Progenitor cell of endocrine pancreas (in vitro differentiated cells): ENCODE data around the gene PRKCSH. TPM values are rescaled to one million over a fixed set of nuclear protein-coding genes. Genes with fewer than 3 reads are reported as not detected.

Experiments used
- DNase-seq: peaks from one replicate; pipeline ENCODE4 v3.0.0; 2021; ENCODE audit warnings: low spot score; ENCODE audit not compliant: unreplicated experiment
- H3K27ac Mint-ChIP-seq: 2 replicates; pipeline ENCODE4 v1.8.0; 2021; ENCODE audit warnings: mild to moderate bottlenecking, moderate library complexity, mixed read lengths
- H3K27me3 Mint-ChIP-seq: 2 replicates; pipeline ENCODE4 v1.8.0; 2021; ENCODE audit warnings: mixed read lengths
- H3K36me3 Mint-ChIP-seq: 2 replicates; pipeline ENCODE4 v1.8.0; 2022; ENCODE audit warnings: mixed read lengths; ENCODE audit not compliant: insufficient read depth
- H3K4me1 Mint-ChIP-seq: 2 replicates; pipeline ENCODE4 v1.8.0; 2021; ENCODE audit warnings: low read depth, mixed read lengths
- H3K4me3 Mint-ChIP-seq: 2 replicates; pipeline ENCODE4 v1.8.0; 2021; ENCODE audit warnings: low read depth, mild to moderate bottlenecking, moderate library complexity, mixed read lengths
- H3K9me3 Mint-ChIP-seq: 2 replicates; pipeline ENCODE4 v1.8.0; 2021; ENCODE audit warnings: low read depth, mixed read lengths
- microRNA-seq: library from miRNA; unstranded; fragments of <30 nt; microRNA quantifications from one replicate; pipeline ENCODE4 v1.1.0, GENCODE V29; 2020; ENCODE audit warnings: borderline number of aligned reads; ENCODE audit not compliant: unreplicated experiment
- total RNA-seq: library from RNA; stranded (reverse); gene quantifications from 2 replicates; pipeline ENCODE4 v1.2.1, GENCODE V29; 2021
- TF ChIP-seq, protein P1 (sequence below): fragments of 200-600 bp; sonication (generic); IDR thresholded peaks from one replicate; pipeline ENCODE4 v1.5.0; 2021; ENCODE audit warnings: antibody characterized with exemption, mild to moderate bottlenecking; ENCODE audit not compliant: unreplicated experiment

PRKCSH gene
- total RNA-seq, 1 donor from 2014 or later, result 437 TPM

GRCh38 chr19:11496391-11497163, 61.1 kb downstream of the PRKCSH start:
- TF ChIP-seq, protein P1, sequence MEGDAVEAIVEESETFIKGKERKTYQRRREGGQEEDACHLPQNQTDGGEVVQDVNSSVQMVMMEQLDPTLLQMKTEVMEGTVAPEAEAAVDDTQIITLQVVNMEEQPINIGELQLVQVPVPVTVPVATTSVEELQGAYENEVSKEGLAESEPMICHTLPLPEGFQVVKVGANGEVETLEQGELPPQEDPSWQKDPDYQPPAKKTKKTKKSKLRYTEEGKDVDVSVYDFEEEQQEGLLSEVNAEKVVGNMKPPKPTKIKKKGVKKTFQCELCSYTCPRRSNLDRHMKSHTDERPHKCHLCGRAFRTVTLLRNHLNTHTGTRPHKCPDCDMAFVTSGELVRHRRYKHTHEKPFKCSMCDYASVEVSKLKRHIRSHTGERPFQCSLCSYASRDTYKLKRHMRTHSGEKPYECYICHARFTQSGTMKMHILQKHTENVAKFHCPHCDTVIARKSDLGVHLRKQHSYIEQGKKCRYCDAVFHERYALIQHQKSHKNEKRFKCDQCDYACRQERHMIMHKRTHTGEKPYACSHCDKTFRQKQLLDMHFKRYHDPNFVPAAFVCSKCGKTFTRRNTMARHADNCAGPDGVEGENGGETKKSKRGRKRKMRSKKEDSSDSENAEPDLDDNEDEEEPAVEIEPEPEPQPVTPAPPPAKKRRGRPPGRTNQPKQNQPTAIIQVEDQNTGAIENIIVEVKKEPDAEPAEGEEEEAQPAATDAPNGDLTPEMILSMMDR, result peak; percentile 73
- Mint-ChIP-seq H3K36me3 (peaks cover 1% of the 10 kb centered on the region), H3K27me3 (no peaks in the 10 kb centered on the region), H3K9me3 (no peaks in the 10 kb centered on the region), H3K4me3 (no peak overlapping the region), H3K4me1 (no peaks in the 10 kb centered on the region), H3K27ac (no peak overlapping the region)
- peak; percentile 51 for DNase-seq

DNA sequence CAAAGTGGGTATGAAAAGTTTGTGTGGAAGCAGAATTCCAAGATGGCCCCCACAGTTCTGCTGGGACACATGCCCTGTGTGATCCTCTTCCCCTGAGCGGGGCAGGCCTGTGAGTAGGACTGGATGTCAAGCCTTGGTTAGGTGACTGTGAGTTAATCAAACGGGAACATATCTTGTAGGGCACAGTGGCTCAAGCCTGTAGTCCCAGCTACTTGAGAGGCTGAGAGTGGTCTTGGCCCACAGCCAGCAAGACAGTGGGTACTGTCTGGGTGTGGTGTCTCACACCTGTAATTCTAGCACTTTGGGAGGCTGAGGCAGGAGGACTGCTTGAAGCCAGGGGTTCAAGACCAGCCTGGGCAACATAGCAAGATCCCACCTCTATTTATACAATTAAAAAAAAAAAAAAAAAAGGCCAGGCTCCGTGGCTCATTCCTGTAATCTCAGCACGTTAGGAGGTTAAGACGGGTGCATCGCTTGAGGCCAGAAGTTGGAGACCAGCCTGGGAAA, 63.8 kb downstream of the PRKCSH start:
- no peak overlapping the region for H3K4me3 Mint-ChIP-seq
- H3K36me3 Mint-ChIP-seq, result peaks cover 1% of the 10 kb centered on the region
- H3K27me3 Mint-ChIP-seq, result no peaks in the 10 kb centered on the region
- no peak for DNase-seq
- H3K4me1 Mint-ChIP-seq, result peaks cover under 1% of the 10 kb centered on the region
- TF ChIP-seq, protein P1, result no peak
- no peak overlapping the region for H3K27ac Mint-ChIP-seq
- H3K9me3 Mint-ChIP-seq, result no peaks in the 10 kb centered on the region

- H3K4me1 Mint-ChIP-seq, result peaks cover 7% of the 10 kb centered on the region
- DNase-seq, result no peak
- TF ChIP-seq, protein P1, result no peak
- H3K27ac Mint-ChIP-seq, result peak overlapping the region; percentile 49
- H3K27me3 Mint-ChIP-seq, result no peaks in the 10 kb centered on the region
- no peak overlapping the region for H3K4me3 Mint-ChIP-seq
- no peaks in the 10 kb centered on the region for H3K9me3 Mint-ChIP-seq
- H3K36me3 Mint-ChIP-seq, result peaks cover 1% of the 10 kb centered on the region
Observed at GRCh38 chr19:11499890-11500420, 64.5 kb downstream of the PRKCSH start.

Small RNAs within 50 kb of the gene (microRNA-seq; reads per million reads assigned to microRNA genes)
- 3.0 reads per million for gene MIR7974

Other genes with a start within 250 kb of the PRKCSH start
- gene KANK2, start 238.1 kb upstream of the PRKCSH start, total RNA-seq, result 27.6 and 29.1 TPM in 2 replicates
- gene ANGPTL8, start 196.0 kb upstream of the PRKCSH start, total RNA-seq, result not detected in 2 replicates
- 88.0 and 89.1 TPM in 2 replicates for gene DOCK6, start 173.1 kb upstream of the PRKCSH start, total RNA-seq
- gene TSPAN16, start 139.5 kb upstream of the PRKCSH start, total RNA-seq, result not detected in 2 replicates
- gene RAB3D, start 96.0 kb upstream of the PRKCSH start, total RNA-seq, result 40.7 and 43.9 TPM in 2 replicates
- gene TMEM205, start 89.4 kb upstream of the PRKCSH start, total RNA-seq, result 49.8 and 51.1 TPM in 2 replicates
- gene CCDC159, start 89.1 kb upstream of the PRKCSH start, total RNA-seq, result 25.0 and 27.6 TPM in 2 replicates
- 7.9 and 10.1 TPM in 2 replicates for gene PLPPR2, start 80.2 kb upstream of the PRKCSH start, total RNA-seq
- 3.2 and 3.3 TPM in 2 replicates for gene SWSAP1, start 61.0 kb upstream of the PRKCSH start, total RNA-seq
- 53.6 and 56.7 TPM in 2 replicates for gene EPOR, start 51.3 kb upstream of the PRKCSH start, total RNA-seq
- gene RGL3, start 16.3 kb upstream of the PRKCSH start, total RNA-seq, result 266 and 284 TPM in 2 replicates
- 1.8 and 2.2 TPM in 2 replicates for gene ODAD3, start 514 bp upstream of the PRKCSH start, total RNA-seq
- gene ELAVL3, start 45.4 kb downstream of the PRKCSH start, total RNA-seq, result 0.87 and 1.4 TPM in 2 replicates
- gene ZNF653, start 70.2 kb downstream of the PRKCSH start, total RNA-seq, result 17.6 and 21.8 TPM in 2 replicates
- 36.1 and 38.5 TPM in 2 replicates for gene ECSIT, start 93.5 kb downstream of the PRKCSH start, total RNA-seq
- 3.2 and 9.0 TPM in 2 replicates for gene CNN1, start 103.2 kb downstream of the PRKCSH start, total RNA-seq
- 48.7 and 56.5 TPM in 2 replicates for gene ELOF1, start 123.6 kb downstream of the PRKCSH start, total RNA-seq
- gene ACP5, start 142.0 kb downstream of the PRKCSH start, total RNA-seq, result 1.6 and 2.7 TPM in 2 replicates
- gene ZNF627, start 161.8 kb downstream of the PRKCSH start, total RNA-seq, result 31.9 and 33.6 TPM in 2 replicates